ENCODE results near the gene UQCC2.
A peak's percentile ranks its signal among the peaks of the same experiment; 100 is the strongest.

Gene UQCC2

DNA sequence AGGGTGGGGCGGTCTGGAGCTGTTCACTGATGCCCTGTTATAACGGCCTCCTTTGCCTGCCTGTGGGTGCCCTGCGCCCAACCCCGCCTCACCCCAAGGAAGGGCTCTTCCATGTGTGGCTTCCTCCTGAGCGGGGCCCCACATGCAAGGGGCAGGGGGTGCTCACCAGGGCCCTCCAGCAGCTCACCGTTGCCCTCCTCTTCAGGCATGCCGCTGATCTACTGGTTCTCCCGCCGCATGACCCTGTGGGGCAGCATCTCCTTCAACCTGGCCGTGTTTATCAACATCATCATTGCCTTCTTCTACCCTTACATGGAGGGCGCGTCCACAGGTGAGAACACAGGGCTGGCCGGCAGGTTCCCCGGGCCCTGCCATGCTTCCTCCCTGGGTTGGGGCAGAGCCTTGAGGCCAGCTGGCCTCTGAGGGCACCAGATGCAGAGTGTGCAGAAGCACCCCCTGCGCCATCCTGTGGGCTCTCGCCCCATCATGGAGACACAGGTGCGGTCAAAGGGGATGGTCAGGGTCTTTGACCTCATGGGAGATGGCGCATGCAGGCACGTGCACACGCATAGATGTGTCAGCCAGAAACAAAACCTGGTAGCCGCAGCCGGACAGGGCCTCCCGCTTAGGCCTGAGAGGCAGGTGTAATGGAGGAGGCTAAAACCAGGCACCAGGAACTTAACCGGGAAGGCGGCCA lies 22.9 kb downstream of the UQCC2 start:
- DNase-seq, result no peak

DNA sequence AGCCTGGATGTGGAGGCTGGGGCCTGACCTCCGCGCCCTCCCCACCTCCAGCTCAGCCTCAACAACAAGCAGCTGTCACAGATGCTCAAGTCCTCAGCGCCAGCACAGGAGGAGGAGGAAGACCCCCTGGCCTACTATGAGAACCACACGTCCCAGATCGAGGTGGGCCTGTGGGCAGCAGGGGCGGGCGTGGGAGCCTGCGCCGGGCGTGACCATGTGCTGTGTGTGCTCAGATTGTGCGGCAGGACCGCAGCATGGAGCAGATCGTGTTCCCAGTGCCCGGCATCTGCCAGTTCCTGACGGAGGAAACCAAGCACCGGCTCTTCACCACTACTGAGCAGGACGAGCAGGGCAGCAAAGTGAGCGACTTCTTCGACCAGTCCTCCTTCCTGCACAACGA lies 23.5 kb downstream of the UQCC2 start:
- no peak for DNase-seq

DNA sequence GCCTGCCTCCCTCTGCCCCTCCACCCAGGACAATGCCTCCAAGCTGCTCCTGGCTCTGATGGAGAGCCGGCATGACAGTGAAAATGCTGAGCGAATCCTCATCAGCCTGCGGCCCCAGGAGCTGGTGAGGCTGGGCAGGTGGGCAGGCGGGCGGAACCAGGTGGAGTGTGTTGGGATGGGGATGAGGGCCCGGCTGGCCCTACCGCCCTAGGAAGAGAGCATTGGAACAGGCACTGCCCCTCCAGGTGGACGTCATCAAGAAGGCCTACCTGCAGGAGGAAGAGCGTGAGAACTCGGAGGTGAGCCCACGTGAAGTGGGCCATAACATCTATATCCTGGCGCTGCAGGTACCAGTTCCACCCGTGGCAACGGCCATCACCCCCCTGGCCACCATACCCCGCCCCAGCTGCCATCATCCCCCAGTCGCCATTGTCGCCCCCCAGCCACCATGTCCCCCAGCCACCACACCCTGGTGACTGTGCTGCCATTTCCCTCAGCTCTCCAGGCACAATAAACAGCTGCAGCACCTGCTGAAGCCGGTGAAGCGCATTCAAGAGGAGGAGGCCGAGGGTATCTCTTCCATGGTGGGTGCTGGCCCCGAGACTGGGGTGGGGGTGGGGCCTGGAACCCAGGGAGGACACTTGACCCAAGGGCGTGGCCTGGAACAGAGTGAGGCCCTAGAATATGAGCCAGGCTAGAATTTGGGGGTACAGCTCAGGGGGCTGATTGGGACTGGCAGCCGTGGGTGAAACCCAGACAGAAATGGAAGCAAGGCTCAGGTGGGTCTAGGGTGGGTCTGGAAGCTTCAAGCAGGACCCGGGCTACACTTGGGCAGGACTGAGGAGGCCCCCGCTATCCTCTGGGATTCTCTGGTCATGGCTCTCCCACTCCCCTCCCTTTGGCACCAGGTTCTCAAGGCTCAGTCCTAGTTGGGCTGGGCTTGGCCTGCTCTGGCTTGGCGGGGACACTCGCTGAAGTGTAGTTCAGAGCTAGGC lies 24.2 kb downstream of the UQCC2 start:
- DNase-seq, result no peak

DNA sequence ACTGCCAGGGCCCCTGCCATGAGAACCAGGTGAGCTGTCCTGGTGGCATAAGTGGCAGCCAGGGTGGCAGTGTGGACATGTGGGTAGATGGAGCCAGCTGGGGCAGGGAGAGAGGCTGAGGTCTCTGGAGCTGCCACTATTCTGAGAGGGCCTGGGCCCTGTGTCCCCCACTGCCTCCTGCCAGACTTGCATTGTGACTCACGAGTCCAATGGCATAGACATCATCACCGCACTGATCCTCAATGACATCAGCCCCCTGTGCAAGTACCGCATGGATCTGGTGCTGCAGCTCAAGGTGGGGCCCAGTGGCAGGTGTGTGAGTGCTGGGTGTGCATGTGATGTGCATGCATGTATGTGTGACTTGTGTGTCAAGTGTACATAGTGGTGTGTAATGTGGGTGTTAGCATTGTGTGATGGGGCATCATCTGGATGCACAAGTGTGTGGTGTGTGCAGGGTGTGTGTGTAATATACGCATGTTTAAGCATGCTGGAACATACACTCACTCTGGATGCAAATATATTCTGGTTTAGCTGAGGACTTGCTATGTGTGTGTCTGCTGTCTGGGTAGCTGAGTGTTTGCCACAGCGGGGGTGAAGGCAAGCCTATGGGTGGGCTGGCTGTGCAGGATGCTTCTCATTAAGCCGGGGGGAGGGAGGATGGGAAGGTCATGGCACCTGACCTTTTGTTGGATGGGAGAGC lies 25.1 kb downstream of the UQCC2 start:
- no peak for DNase-seq

DNA sequence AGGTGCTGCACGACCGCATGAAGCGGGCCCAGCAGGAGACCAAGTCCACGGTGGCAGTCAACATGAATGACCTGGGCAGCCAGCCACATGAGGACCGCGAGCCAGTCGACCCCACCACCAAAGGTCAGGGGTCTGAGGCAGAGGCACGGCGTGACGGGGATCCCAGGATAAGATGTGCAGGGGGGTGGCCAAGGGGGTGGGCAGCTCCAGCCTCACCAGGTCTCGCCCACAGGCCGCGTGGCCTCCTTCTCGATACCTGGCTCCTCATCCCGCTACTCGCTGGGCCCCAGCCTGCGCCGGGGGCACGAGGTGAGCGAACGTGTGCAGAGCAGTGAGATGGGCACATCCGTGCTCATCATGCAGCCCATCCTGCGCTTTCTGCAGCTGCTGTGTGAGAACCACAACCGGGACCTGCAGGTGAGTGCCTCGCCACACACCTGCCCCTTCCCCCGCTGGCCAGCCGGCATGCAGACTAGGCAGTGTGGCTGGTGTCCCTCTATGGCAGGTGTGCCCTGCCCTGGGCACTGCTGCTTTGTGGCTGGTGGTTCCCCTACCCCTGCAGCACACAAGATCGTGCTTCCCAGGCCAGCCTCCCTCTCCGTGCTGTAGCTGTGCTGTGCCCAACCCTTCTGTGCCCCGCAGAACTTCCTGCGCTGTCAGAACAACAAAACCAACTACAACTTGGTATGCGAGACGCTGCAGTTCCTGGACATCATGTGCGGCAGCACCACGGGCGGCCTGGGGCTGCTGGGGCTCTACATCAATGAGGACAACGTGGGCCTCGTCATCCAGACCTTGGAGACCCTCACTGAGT lies 25.9 kb downstream of the UQCC2 start:
- DNase-seq, result no peak

DNA sequence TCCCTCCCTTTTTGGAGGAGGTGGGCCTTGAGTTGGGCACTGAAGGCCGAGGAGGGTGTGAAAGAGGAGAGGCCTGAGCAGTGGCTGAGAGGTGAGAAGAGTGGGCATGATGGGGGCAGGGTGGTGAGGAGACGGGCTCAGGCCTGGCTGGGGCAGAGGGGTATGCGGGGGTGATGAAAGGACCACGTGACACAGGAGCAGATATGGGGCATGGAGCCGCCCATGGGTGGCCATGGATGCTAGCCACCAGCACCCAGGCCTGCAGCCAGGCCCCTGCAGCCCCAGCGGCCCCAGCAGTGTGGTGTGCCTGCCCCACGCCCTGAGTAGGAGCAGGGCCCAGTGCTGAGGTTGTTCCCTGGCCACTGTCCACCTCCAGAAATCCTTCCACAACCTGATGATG lies 26.5 kb downstream of the UQCC2 start:
- DNase-seq, result no peak

DNA sequence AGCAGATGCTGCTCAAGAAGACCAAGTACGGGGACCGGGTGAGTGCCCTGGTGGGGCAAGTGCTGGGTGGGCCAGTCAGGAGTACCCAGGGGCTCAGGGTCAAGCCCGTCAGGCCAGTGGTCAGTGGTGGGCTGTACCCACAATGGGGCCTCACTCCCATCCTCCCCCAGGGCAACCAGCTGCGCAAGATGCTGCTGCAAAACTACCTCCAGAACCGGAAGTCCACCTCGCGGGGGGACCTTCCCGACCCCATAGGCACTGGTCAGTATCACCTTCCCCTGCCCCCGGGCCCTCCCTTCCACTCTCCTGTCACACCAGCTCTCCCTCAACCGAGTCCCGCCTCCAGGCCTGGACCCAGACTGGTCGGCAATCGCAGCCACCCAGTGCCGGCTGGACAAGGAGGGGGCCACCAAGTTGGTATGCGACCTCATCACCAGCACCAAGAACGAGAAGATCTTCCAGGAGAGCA lies 27.0 kb downstream of the UQCC2 start:
- no peak for DNase-seq

DNA sequence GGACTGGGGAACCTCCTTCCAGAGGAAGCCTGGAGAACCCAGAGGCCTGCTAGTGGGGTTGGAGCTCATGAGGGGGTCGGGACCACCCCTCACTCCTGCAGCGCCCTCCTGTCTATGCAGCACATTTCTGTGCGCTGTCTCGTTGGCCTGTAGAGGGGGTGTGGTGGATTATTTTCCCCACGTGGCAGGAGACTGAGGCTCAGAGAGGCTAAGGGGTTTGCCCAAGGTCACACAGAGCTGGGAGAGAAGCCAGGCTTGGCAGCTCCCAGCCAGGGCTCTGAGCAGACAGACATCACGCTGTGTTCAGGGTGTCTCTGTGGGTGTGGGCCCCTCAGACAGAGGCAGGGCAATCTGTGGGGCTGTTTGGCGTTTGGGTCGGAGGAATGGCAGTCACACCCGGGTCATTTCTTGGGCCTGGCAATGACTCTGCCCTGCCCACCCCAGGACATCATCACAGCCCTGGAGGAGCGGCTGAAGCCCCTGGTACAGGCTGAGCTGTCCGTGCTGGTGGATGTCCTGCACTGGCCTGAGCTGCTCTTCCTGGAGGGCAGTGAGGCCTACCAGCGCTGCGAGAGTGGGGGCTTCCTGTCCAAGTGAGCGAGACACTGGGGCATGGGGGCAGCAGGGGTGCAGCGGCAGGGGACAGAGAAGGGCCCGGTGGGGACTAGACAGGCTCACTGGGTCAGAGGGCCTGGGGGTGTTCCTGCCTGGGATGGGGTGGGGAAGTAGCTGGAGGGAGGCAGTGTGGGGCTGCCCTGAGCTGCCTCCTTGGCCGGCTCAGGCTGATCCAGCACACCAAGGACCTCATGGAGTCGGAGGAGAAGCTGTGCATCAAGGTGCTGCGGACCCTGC lies 27.7 kb downstream of the UQCC2 start:
- DNase-seq, result no peak

DNA sequence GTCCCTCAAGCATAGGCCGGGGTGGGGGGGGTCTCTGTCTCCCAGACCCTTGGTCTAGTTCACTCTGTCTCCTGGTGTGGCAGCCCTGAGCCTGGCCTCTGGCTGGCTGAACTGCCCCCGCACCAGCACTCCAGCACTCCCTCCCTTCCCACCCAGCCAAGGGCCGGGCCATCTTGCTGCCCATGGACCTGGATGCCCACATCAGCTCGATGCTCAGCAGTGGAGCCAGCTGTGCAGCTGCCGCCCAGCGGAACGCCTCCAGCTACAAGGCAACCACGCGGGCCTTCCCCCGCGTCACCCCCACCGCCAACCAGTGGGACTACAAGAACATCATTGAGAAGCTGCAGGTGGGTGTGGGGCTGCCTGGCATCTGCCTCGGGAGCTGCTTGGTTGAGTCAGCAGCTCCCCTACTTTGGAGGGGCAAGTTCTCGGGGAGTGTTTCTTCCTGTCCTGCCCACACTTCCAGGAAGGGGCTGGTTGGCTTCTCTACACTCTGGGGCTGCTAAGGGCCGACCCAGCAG lies 28.4 kb downstream of the UQCC2 start:
- DNase-seq, result peak in 3 of 5 donors; percentile 14 to 61 (median 31)

DNA sequence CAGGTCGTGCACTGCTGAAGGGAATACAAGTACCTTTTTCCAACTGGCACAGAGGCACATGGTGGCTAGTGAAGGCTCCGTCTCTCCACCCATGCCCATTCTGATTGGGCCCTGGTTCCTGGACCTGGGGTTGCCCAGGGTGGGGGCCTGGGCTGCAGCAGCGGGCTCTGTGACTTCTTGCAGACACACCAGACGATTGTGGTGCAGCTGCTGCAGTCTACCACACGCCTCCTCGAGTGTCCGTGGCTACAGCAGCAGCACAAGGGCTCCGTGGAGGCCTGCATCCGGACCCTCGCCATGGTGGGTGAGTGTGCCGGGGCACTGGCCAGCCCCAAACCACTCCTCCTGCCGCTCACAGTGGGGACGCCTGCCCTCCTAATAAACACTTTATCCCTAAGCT lies 29.2 kb downstream of the UQCC2 start:
- DNase-seq, result no peak

DNA sequence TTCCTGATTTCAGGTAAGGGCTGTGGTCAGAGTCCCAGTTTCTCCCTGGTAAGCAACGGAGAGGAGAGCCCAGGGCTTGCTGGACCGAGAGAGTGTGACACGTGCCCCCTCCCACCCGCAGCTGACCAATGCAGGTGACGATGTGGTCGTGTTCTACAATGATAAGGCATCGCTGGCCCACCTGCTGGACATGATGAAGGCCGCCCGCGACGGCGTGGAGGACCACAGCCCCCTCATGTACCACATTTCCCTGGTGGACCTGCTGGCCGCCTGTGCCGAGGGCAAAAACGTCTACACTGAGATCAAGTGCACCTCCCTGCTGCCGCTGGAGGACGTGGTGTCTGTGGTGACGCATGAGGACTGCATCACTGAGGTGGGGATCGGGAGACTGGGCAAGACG lies 31.7 kb downstream of the UQCC2 start:
- DNase-seq, result no peak

DNA sequence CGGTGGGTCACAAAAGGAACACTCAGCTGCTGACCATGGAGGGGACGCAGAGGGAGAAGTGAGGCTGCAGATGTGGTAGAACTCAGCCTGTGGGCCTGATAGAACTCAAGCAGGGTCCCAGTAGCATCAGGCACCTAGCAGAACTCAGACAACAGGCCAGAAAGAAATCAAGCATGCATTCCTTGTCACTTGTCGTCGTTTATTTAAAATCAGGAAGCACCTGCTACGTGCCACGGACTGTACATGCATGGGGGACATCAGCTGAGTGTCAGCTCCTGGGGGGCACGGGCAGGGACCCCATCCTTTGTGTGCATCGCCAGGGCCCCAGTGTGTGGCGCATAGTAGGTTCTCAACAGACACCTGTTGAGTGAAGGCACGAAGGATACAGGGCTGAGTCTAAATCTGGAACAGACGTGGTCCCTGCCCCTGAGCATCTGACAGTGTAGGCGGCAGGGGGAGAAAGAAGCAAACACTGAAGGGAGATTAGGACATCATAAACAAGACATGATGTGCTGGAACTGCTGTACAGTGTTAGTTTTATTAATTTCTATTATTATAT lies 32.5 kb downstream of the UQCC2 start:
- DNase-seq, result no peak

DNA sequence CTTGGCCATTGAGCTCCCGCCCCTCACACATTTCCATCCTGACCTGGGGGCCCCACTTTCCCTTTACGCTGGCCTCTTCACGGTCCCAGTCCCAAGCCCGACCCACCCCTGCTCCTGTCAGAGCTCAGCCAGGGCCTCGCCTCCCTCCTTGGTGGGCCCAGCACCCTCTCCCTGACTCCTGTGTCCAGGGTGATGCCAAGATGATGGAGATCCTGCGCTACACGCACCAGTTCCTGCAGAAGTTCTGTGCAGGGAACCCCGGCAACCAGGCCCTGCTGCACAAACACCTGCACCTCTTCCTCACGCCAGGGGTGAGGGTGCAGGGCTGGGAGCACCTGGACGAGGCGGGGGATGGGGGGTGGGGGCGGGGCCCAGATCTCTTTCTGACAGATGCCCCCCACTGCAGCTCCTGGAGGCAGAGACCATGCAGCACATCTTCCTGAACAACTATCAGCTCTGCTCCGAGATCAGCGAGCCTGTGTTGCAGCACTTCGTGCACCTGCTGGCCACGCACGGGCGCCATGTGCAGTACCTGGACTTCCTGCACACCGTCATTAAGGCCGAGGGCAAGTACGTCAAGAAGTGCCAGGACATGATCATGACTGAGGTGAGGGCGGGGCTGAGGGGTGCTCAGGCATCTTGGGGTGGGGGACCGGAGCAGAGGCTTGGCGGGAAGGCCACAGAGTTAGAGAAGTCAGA lies 33.1 kb downstream of the UQCC2 start:
- no peak for DNase-seq

DNA sequence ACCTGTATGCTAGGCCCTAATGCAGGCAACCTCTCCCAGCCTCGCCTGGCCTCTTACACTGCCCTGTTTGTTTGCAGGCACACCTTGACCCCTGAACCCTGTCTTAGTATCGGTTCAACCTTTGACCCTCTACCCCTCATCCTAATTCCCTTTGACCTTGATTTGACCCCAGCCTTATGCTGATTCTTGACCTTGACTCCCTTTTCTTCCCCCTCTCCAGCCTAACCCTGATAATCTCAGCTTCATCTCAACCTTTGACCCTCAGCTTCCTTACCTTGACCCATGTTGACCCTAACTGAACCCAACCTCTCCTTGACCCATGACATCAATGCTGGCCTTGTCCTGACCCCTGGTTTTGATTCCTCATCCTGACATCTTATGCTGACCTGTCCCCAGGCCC lies 33.8 kb downstream of the UQCC2 start:
- no peak for DNase-seq

DNA sequence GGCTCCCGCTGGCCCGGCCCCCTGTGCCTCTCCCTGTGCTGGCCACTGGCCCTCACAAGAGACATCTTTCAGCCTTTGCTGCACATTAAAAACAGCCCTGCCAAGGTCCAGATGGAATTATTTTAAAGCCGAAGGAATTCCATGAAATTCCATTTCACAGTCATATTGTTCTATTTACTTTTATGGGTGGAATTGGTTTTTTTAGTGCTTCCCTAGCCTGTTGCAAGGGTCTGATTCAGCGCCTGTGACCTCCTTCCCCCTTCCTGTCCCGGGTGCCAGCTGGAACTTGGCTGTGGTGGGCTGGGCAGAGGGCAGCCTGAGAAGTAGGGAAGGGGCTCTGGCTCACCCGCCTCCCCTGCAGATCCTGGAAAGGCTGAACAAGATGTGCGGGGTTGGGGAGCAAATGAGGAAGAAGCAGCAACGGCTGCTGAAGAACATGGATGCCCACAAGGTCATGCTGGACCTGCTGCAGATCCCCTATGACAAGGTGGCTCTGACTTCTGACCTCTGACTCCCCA lies 34.3 kb downstream of the UQCC2 start:
- DNase-seq, result no peak

DNA sequence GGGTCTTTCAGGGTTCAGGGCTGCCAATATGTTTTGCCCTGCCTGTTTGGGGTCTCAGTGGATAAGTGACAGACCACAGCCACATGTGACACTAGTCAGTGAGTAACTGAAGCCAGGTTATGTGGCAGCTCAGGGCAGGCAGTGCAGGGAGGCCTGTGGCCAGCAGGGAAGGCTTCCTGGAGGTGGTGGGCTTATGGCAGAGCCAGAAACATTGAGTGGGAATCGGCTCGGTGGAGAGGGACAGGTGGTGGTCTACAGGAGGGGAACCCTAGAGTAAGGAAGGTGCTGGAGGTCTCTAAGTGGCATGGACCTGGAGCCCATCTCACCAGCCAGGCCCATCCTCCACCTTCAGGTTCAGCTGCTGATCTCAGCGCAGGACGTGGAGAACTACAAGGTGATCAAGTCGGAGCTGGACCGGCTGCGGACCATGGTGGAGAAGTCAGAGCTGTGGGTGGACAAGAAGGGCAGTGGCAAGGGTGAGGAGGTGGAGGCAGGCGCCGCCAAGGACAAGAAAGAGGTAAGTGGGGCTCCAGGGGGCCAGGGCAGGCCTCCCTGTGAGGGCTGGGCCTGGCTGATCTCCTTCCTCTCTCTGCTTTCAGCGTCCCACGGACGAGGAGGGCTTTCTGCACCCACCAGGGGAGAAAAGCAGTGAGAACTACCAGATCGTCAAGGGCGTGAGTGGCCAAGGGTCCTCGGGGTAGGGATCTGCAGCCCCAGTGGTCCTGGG lies 34.9 kb downstream of the UQCC2 start:
- no peak for DNase-seq

DNA sequence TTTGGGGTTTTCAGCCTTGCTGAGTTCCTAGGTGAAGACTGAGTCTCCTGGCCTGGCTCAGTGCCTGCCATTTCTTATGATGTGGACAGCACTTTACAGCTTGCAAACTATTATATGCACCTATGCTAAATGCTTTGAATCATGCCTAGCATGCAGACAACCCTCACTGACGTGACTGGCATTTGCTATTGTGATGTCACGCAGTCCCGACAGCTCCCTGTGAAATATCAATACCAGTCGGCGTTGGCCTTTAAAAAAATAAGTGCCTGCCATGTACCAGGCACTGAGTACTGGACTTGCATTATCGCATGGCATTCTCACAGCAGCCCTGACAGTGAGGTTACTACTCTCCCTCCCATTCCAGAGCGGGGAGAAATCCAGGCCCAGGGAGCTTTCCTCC lies 35.5 kb downstream of the UQCC2 start:
- DNase-seq, result no peak

DNA sequence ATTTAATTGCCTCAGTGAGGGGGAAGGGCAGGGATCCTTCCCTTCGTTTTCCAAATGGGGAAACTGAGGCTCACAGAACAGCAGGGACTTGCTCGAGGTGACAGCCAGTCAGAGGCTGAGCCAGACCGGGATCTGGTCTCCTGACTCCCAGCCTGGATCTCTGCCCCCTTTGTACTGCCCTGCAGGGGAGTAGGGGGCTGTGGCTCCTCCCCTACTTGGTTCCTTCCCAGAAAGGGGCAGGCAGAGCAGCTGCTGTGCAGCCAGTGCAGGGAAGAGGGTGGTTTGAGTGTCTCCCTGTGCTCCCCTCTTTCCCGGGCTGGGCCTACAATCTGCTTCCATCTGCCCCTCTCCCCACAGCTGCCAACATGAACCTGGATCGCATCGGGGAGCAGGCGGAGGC lies 37.6 kb downstream of the UQCC2 start:
- no peak for DNase-seq

DNA sequence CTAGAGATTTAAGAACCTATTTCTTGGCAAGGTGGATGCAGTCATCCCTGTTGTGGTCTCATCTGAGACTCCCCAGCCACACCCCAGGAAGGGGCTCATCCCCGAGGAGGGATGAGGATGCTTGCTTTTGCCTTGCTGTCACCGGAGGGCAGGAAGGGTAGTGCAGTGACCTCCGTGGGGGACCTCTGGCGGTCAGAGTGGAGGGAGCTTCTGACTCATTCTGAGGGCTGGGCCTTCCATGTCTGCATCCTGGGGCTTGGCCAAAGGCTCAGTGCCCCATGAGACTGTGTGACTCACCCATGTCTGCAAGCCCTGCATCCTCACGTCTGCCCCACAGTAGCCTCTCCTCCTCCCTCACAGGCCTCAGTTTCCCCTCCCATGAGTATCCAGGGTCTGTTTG lies 38.7 kb downstream of the UQCC2 start:
- no peak for DNase-seq
